ENCODE results near the gene DICER1. TPM values are rescaled to one million over a fixed set of nuclear protein-coding genes. Genes with fewer than 3 reads are reported as not detected.

Gene DICER1
- total and polyA plus RNA-seq, 2 experiments from 2014 or later: 20.0 to 111 TPM

DNA sequence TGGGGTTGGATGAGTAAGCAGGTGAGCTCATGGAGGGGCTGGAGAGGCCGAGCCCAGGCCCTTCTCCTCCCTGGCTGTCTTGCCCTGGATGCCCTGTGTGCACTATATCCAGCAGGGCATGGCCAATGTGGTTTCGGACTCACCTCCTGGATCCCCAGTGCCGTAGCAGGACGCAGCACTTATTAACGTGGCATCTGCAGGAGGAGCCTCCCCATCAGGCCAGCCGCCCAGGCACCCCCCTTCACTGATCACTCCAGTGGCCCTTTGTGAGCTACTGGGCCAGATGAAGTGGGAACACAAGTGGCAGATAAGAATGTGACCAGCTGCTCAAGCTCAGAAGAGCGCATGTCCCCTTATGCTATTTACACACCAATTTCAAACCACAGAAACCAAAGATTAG lies 43.1 kb upstream of the DICER1 start:
- Histone ChIP-seq H2AFZ (no peak overlapping the region), H3K27ac (no peak overlapping the region), H4K20me1 (ENCODE audit: insufficient read depth, poor library complexity, severe bottlenecking) (no peaks in the 10 kb centered on the region), H3K9me2 (replicated peaks; ENCODE audit: insufficient read depth) (no peaks in the 10 kb centered on the region), H3K36me3 (replicated peaks; ENCODE audit: insufficient read depth, low read depth) (no peaks in the 10 kb centered on the region), H3K4me1 (ENCODE audit: insufficient read depth) (no peaks in the 10 kb centered on the region), H3K4me2 (no peak overlapping the region), H3K9me3 (ENCODE audit: low read depth) (no peaks in the 10 kb centered on the region), H3K4me3 (no peak overlapping the region), H3K79me2 (no peaks in the 10 kb centered on the region), H3K27me3 (no peaks in the 10 kb centered on the region)
- 87% methylated on average over 7 of the region's 7 CpGs for WGBS (ENCODE audit: low lambda C conversion rate, missing lambda C conversion rate)
- TF ChIP-seq, protein P1, sequence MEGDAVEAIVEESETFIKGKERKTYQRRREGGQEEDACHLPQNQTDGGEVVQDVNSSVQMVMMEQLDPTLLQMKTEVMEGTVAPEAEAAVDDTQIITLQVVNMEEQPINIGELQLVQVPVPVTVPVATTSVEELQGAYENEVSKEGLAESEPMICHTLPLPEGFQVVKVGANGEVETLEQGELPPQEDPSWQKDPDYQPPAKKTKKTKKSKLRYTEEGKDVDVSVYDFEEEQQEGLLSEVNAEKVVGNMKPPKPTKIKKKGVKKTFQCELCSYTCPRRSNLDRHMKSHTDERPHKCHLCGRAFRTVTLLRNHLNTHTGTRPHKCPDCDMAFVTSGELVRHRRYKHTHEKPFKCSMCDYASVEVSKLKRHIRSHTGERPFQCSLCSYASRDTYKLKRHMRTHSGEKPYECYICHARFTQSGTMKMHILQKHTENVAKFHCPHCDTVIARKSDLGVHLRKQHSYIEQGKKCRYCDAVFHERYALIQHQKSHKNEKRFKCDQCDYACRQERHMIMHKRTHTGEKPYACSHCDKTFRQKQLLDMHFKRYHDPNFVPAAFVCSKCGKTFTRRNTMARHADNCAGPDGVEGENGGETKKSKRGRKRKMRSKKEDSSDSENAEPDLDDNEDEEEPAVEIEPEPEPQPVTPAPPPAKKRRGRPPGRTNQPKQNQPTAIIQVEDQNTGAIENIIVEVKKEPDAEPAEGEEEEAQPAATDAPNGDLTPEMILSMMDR (IDR thresholded peaks at IDR 0.05; ENCODE audit: poor library complexity): no peak
- TF ChIP-seq EZH2 (IDR thresholded peaks at IDR 0.05; ENCODE audit: borderline replicate concordance) (no peak), EZH2phosphoT487 (IDR thresholded peaks at IDR 0.05; ENCODE audit: low read depth, severe bottlenecking, unreplicated experiment) (no peak)
- no peak for DNase-seq (ENCODE audit: low spot score)

DNA sequence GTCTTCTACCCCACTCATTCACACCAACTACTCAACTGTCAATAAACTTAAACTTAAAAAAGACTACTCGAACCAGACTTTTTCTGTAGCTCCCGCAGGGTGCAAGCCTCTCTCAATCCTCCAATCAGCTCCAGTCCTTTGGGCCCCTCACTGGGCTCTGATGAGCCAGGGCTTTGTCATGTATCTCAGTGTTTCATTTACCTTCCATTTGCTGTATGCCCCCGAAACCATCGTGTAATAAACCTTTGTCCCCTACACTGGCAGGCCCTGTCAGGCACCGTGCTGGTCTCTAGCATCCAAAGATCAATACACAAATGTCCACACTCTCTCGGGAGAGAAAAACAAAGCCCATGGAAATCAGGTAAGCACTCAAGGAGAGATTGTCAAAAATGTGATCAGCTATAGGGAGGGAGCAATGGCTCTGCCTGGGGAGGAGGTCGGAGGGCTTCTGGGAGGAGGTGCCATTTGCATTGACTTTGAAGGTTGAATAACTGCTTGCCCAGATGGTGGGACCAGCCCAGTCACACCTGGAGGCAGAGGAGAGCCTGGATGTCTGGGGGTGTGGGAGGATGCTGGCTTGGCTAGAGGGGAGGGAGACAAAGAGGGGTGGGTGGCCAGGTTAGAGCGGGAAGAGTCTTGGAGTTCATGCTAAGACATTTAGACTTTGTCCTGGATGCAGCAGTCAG lies 42.1 kb upstream of the DICER1 start:
- H3K79me2 ChIP-seq: no peaks in the 10 kb centered on the region
- no peaks in the 10 kb centered on the region for H3K4me1 ChIP-seq (ENCODE audit: insufficient read depth)
- H3K9me2 ChIP-seq (replicated peaks; ENCODE audit: insufficient read depth): no peaks in the 10 kb centered on the region
- H3K4me3 ChIP-seq: no peak overlapping the region
- no peak overlapping the region for H2AFZ ChIP-seq
- TF ChIP-seq EZH2phosphoT487 (IDR thresholded peaks at IDR 0.05; ENCODE audit: low read depth, severe bottlenecking, unreplicated experiment) (no peak), EZH2 (IDR thresholded peaks at IDR 0.05; ENCODE audit: borderline replicate concordance) (no peak)
- TF ChIP-seq, protein P1 (IDR thresholded peaks at IDR 0.05; ENCODE audit: poor library complexity): no peak
- DNase-seq (ENCODE audit: low spot score): no peak
- no peaks in the 10 kb centered on the region for H3K27me3 ChIP-seq
- no peaks in the 10 kb centered on the region for H3K36me3 ChIP-seq (replicated peaks; ENCODE audit: insufficient read depth, low read depth)
- H3K27ac ChIP-seq: no peak overlapping the region
- WGBS (ENCODE audit: low lambda C conversion rate, missing lambda C conversion rate): 59% methylated on average over 8 of the region's 8 CpGs
- no peak overlapping the region for H3K4me2 ChIP-seq
- no peaks in the 10 kb centered on the region for H3K9me3 ChIP-seq (ENCODE audit: low read depth)
- no peaks in the 10 kb centered on the region for H4K20me1 ChIP-seq (ENCODE audit: insufficient read depth, poor library complexity, severe bottlenecking)

DNA sequence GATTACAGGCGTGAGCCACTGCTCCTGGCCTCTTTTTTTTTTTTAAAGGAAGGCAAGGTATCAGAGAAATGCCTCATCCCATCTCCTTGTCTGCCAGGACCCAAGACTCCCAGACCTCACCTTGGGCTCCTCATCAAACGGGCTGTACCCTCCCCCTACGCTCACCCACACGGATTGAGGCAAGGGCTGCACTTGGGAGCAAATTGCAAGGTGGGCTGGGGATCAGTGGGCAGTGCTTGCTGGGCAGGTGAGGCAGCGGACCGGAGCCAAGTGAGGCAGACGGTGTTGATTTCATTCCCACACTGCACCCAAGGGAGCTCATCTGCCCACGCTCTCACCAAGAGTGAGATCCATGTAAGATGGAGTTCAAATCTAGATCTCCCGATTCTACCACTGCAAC lies 41.0 kb upstream of the DICER1 start:
- DNase-seq (ENCODE audit: low spot score): no peak
- no peaks in the 10 kb centered on the region for H3K9me2 ChIP-seq (replicated peaks; ENCODE audit: insufficient read depth)
- H3K4me1 ChIP-seq (ENCODE audit: insufficient read depth): no peaks in the 10 kb centered on the region
- no peak overlapping the region for H3K4me2 ChIP-seq
- TF ChIP-seq, protein P1 (IDR thresholded peaks at IDR 0.05; ENCODE audit: poor library complexity): no peak
- TF ChIP-seq EZH2phosphoT487 (IDR thresholded peaks at IDR 0.05; ENCODE audit: low read depth, severe bottlenecking, unreplicated experiment) (no peak), EZH2 (IDR thresholded peaks at IDR 0.05; ENCODE audit: borderline replicate concordance) (no peak)
- no peaks in the 10 kb centered on the region for H3K27me3 ChIP-seq
- no peaks in the 10 kb centered on the region for H4K20me1 ChIP-seq (ENCODE audit: insufficient read depth, poor library complexity, severe bottlenecking)
- WGBS (ENCODE audit: low lambda C conversion rate, missing lambda C conversion rate): 91% methylated on average over 9 of the region's 9 CpGs
- H2AFZ ChIP-seq: no peak overlapping the region
- H3K27ac ChIP-seq: no peak overlapping the region
- H3K9me3 ChIP-seq (ENCODE audit: low read depth): no peaks in the 10 kb centered on the region
- H3K36me3 ChIP-seq (replicated peaks; ENCODE audit: insufficient read depth, low read depth): no peaks in the 10 kb centered on the region
- no peaks in the 10 kb centered on the region for H3K79me2 ChIP-seq
- H3K4me3 ChIP-seq: no peak overlapping the region

Data from hepatocyte (in vitro differentiated cells).